Endothelial cell of umbilical vein (primary cell): ENCODE measurements around the gene NEUROG1. TPM values are rescaled to one million over a fixed set of nuclear protein-coding genes. Genes with fewer than 3 reads are reported as not detected.

Experiments
- BruUV-seq: library from RNA; stranded (reverse); fragments of 400-500 nt; replicated peaks from 2 replicates; lab custom pipeline; 2021; lab: Mats Ljungman, UMichigan
- CTCF ChIA-PET: fragments of 300-600, 350-600 bp; sonication (Branson Sonifier 250); formaldehyde crosslinking; loops from one replicate; lab custom pipeline; 2021; ENCODE audit warnings: antibody characterized with exemption, inconsistent platforms; lab: Charles Lee
- POLR2A ChIA-PET: fragments of 300-600, 350-600 bp; sonication (Branson Sonifier 250); formaldehyde crosslinking; loops from one replicate; lab custom pipeline; 2021; ENCODE audit warnings: antibody characterized with exemption, inconsistent platforms; lab: Charles Lee
- DNase-seq: peaks from one replicate; pipeline ENCODE4 v3.0.0-alpha.2; 2011; ENCODE audit warnings: low read depth, low spot score
- FAIRE-seq: peaks from 2 replicates; lab custom pipeline; 2011; peaks lifted over from hg19 to GRCh38; lab: Jason Lieb, UNC
- H2AFZ ChIP-seq: 2 replicates; pipeline ENCODE4 v1.6.0; 2012; ENCODE audit warnings: low read depth, low read length, control low read depth, inconsistent platforms
- H3K27ac ChIP-seq: 2 replicates; pipeline ENCODE4 v1.5.1; 2011; ENCODE audit warnings: low read depth, mild to moderate bottlenecking, control low read depth, low read length, moderate library complexity; ENCODE audit not compliant: insufficient read depth
- H3K27me3 ChIP-seq, 2 experiments: 2 replicates each; pipeline versions ENCODE4 v1.6.0 to v1.6.1; 2011; ENCODE audit warnings: low read length in 2 of 2, mixed read lengths in 1 of 2; ENCODE audit not compliant: control insufficient read depth in 2 of 2, insufficient read depth in 2 of 2
- H3K36me3 ChIP-seq, 2 experiments: 2 replicates in 1 of 2; 3 replicates in 1 of 2; pipeline ENCODE4 v1.5.1; 2011; ENCODE audit warnings: low read length in 2 of 2, mild to moderate bottlenecking in 1 of 2, moderate library complexity in 1 of 2; ENCODE audit not compliant: control insufficient read depth in 2 of 2, insufficient read depth in 2 of 2; ENCODE audit errors: extremely low read depth in 1 of 2
- H3K4me1 ChIP-seq: 3 replicates; pipeline ENCODE4 v1.5.1; 2011; ENCODE audit warnings: mild to moderate bottlenecking, low read length; ENCODE audit not compliant: control insufficient read depth, insufficient read depth; ENCODE audit errors: extremely low read depth
- H3K4me2 ChIP-seq: 2 replicates; pipeline ENCODE4 v1.6.1; 2011; ENCODE audit warnings: low read length, control low read depth, mixed read lengths; ENCODE audit not compliant: insufficient read depth
- H3K4me3 ChIP-seq, 3 experiments: fragments of 200-600 bp in 1 of 3; sonication (generic), shearing (Covaris generic) in 1 of 3; replicated peaks in 1 of 3; 2 replicates each; pipeline ENCODE4 v1.5.1; 2011 to 2016; ENCODE audit warnings: control low read depth in 3 of 3, low read length in 3 of 3, mild to moderate bottlenecking in 2 of 3, inconsistent platforms in 1 of 3, low read depth in 1 of 3, moderate library complexity in 1 of 3; ENCODE audit not compliant: insufficient read depth in 1 of 3
- H3K79me2 ChIP-seq: 2 replicates; pipeline ENCODE4 v1.6.0; 2012; ENCODE audit warnings: low read length, inconsistent platforms; ENCODE audit not compliant: control insufficient read depth, insufficient read depth
- H3K9ac ChIP-seq: replicated peaks from 2 replicates; pipeline ENCODE3; 2011; ENCODE audit warnings: low read length, control low read depth; ENCODE audit not compliant: insufficient read depth; ENCODE audit errors: extremely low read depth
- H3K9me1 ChIP-seq: replicated peaks from 3 replicates; pipeline ENCODE4 v1.6.0; 2011; ENCODE audit warnings: mild to moderate bottlenecking, low read length; ENCODE audit not compliant: control insufficient read depth, insufficient read depth; ENCODE audit errors: extremely low read depth
- H3K9me3 ChIP-seq: replicated peaks from 2 replicates; pipeline ENCODE4 v1.5.1; 2012; ENCODE audit warnings: low read length, inconsistent platforms; ENCODE audit not compliant: control insufficient read depth, insufficient read depth
- H4K20me1 ChIP-seq: replicated peaks from 2 replicates; pipeline ENCODE3; 2011; ENCODE audit warnings: mild to moderate bottlenecking, low read length; ENCODE audit not compliant: control insufficient read depth, insufficient read depth; ENCODE audit errors: extremely low read depth
- GATA2 ChIP-seq: IDR thresholded peaks from 2 replicates; pipeline ENCODE4 v1.7.0; 2011; ENCODE audit warnings: low read depth, mild to moderate bottlenecking, moderate library complexity, mixed read lengths, low read length; ENCODE audit not compliant: insufficient read length, insufficient read depth
- MYC ChIP-seq: IDR thresholded peaks from one replicate; pipeline ENCODE4 v1.6.1; 2011; ENCODE audit warnings: mild to moderate bottlenecking, low read depth, low read length
- POLR2A ChIP-seq: IDR thresholded peaks from 2 replicates; pipeline ENCODE4 v1.6.1; 2012; ENCODE audit warnings: low read depth, mild to moderate bottlenecking, control low read depth, low read length
- POLR2AphosphoS5 ChIP-seq: IDR thresholded peaks from 2 replicates; pipeline ENCODE4 v1.6.1; 2012; ENCODE audit warnings: low read depth, mild to moderate bottlenecking, control low read depth, low read length, moderate library complexity; ENCODE audit not compliant: insufficient read depth
- dilution Hi-C: fragments of 300-500 bp; cut with MboI; formaldehyde crosslinking; loops from one replicate; pipeline ENCODE4 v1.15.0; 2019; ENCODE audit warnings: low sequenced_read_pairs; ENCODE audit not compliant: extremely low pct_ligation_motif_present
- intact Hi-C: fragments of 100-400 bp; cut with micrococcal nuclease; formaldehyde crosslinking; loops from one replicate; pipeline ENCODE4 v1.10.0; 2022
- polyA plus RNA-seq, 4 experiments: library from polyadenylated mRNA; depleted of rRNA in 3 of 4; stranded (reverse) in 3 of 4; unstranded in 1 of 4; fragments of >200 nt; gene quantifications; 2 replicates each; pipeline versions ENCODE4 v1.2.1 to v1.2.3, GENCODE V29; 2011 to 2012; ENCODE audit warnings: missing spikeins in 1 of 4
- total RNA-seq: library from RNA; stranded (reverse); gene quantifications from 2 replicates; pipeline ENCODE4 v1.2.3, GENCODE V29; 2021
- TF ChIP-seq, protein P1 (sequence below), 2 donors: IDR thresholded peaks; 1 replicate in 1 of 2; 2 replicates in 1 of 2; pipeline ENCODE4 v1.5.1; 2011; ENCODE audit warnings: low read length in 2 of 2, mild to moderate bottlenecking in 2 of 2, moderate library complexity in 2 of 2, control low read depth in 1 of 2, inconsistent platforms in 1 of 2, low read depth in 1 of 2; ENCODE audit not compliant: insufficient read depth in 1 of 2; ENCODE audit errors: extremely low read depth in 1 of 2

NEUROG1 gene
- total and polyA plus RNA-seq, 2 donors (not counting 3 experiments of a cell fraction or from before 2014, with no cell fraction given) = not detected

DNA sequence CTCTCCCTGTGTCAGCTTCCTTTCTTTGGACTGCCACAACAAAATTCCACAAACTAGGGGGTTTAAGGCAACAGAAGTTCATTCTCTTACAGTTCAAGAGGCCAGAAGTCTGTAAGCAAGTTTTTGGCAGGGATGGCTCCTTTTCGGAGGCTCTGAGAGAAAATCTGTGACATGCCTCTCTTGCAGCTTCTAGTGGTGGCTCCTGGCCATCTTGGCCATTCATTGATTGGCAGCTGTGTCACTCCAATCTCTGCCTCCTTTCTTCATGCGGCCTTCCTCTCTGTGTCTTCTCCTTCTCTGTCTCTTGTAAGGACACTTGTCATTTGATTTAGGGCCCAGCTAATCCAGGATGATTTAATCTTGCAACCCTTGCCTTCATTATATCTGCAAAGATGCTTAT is 2.0 kb upstream of the NEUROG1 start:
- peaks cover 83 to 93% of the 10 kb centered on the region in 2 experiments for H3K27me3 ChIP-seq
- dilution Hi-C loops (no loop called here), intact Hi-C loops (no loop called here)
- DNase-seq (no peak), FAIRE-seq (no peak)
- no peaks in the 10 kb centered on the region for H3K79me2 ChIP-seq
- no peak overlapping the region for H3K4me2 ChIP-seq
- no peak overlapping the region for H2AFZ ChIP-seq
- TF ChIP-seq POLR2A = no peak
- TF ChIP-seq GATA2 = no peak
- no peak for TF ChIP-seq MYC
- H3K9ac ChIP-seq = no peak overlapping the region
- H3K4me3 ChIP-seq = no peak overlapping the region
- no peaks in the 10 kb centered on the region for H3K9me3 ChIP-seq
- no peaks in the 10 kb centered on the region for H3K4me1 ChIP-seq
- H3K9me1 ChIP-seq = no peaks in the 10 kb centered on the region
- no TSS peak for BruUV-seq
- H3K36me3 ChIP-seq = no peaks in the 10 kb centered on the region
- no peaks in the 10 kb centered on the region for H4K20me1 ChIP-seq
- CTCF ChIA-PET = interaction anchor here (1.1 to 1.8 kb wide), 4 partner anchors 14 to 75 kb away, joined by 3 to 5 read pairs (median 4); no protein-coding TSS in a partner anchor
- POLR2A ChIA-PET = no interaction called here
- H3K27ac ChIP-seq = no peak overlapping the region

DNA sequence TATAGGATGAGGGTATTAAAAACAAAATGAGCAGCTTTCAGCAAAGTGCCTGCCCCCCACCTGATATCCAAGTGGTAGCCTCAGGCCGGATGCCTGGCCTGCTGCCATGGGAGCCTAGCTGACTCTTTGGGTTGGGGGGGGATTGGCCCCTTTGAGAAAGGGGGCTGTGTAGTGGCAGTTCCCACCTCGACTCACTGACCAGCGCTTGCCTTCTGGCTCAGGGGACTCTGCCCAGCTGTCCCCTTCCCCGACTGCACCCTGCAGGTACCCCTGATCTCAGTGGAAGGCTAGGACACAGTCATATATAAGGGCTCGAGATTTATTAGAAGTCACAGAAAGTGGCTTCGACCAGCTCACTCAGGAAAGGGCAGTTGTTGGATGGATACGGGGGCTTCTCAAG is 1.5 kb upstream of the NEUROG1 start:
- ChIA-PET CTCF (interaction anchor here (1.2 to 1.8 kb wide), 3 partner anchors 15 to 71 kb away, joined by 4 to 5 read pairs (median 4); no protein-coding TSS in a partner anchor), POLR2A (no interaction called here)
- TF ChIP-seq, protein P1, sequence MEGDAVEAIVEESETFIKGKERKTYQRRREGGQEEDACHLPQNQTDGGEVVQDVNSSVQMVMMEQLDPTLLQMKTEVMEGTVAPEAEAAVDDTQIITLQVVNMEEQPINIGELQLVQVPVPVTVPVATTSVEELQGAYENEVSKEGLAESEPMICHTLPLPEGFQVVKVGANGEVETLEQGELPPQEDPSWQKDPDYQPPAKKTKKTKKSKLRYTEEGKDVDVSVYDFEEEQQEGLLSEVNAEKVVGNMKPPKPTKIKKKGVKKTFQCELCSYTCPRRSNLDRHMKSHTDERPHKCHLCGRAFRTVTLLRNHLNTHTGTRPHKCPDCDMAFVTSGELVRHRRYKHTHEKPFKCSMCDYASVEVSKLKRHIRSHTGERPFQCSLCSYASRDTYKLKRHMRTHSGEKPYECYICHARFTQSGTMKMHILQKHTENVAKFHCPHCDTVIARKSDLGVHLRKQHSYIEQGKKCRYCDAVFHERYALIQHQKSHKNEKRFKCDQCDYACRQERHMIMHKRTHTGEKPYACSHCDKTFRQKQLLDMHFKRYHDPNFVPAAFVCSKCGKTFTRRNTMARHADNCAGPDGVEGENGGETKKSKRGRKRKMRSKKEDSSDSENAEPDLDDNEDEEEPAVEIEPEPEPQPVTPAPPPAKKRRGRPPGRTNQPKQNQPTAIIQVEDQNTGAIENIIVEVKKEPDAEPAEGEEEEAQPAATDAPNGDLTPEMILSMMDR (IDR thresholded peaks at IDR 0.05; ENCODE audit: extremely low read depth in 1 of 2, insufficient read depth in 1 of 2, low read depth in 1 of 2, low read length in 2 of 2) = no peak
- TF ChIP-seq POLR2AphosphoS5 = no peak
- no peak for FAIRE-seq
- Histone ChIP-seq H3K9ac (no peak overlapping the region), H3K4me2 (no peak overlapping the region), H4K20me1 (no peaks in the 10 kb centered on the region), H3K4me1 (no peaks in the 10 kb centered on the region), H3K4me3 (no peak overlapping the region), H3K27ac (no peak overlapping the region), H3K36me3 (no peaks in the 10 kb centered on the region), H3K9me1 (no peaks in the 10 kb centered on the region), H3K9me3 (no peaks in the 10 kb centered on the region), H3K79me2 (no peaks in the 10 kb centered on the region), H2AFZ (no peak overlapping the region), H3K27me3 (peaks cover 83 to 92% of the 10 kb centered on the region in 2 experiments)
- intact Hi-C loops = no loop called here
- dilution Hi-C loops = no loop called here
- no peak for DNase-seq
- BruUV-seq = no TSS peak
